GM12878 (cell line): ENCODE results near the gene GNL3L. TPM values are rescaled to one million over a fixed set of nuclear protein-coding genes. Genes with fewer than 3 reads are reported as not detected.

ENCODE experiments used
- ATAC-seq: fragments of 200-7000 bp; cut with Tn5 transposase; 3 replicates; pipeline ENCODE4 v1.9.1; 2020; ENCODE audit warnings: mild to moderate bottlenecking, moderate library complexity
- BruUV-seq: library from RNA; stranded (reverse); fragments of 400-500 nt; replicated peaks from 2 replicates; lab custom pipeline; 2021; lab: Mats Ljungman, UMichigan
- CTCF ChIA-PET: fragments of 300-600 bp; sonication (Branson Sonifier 250); formaldehyde crosslinking; extraction: SDS; loops from one replicate; lab custom pipeline; 2021; ENCODE audit warnings: inconsistent platforms; lab: Yijun Ruan, JAX
- POLR2A ChIA-PET: fragments of 350-600 bp; formaldehyde crosslinking; extraction: SDS; loops from one replicate; lab custom pipeline; 2021; ENCODE audit warnings: inconsistent platforms; lab: Charles Lee
- RAD21 ChIA-PET: fragments of 300-600 bp; sonication (Branson Sonifier 250); formaldehyde crosslinking; loops from one replicate; lab custom pipeline; 2023; ENCODE audit warnings: antibody characterized with exemption; ENCODE audit not compliant: unreplicated experiment; lab: Charles Lee
- SMC1A ChIA-PET: fragments of 300-600 bp; sonication (Branson Sonifier 250); formaldehyde crosslinking; loops from one replicate; lab custom pipeline; 2023; ENCODE audit not compliant: unreplicated experiment, uncharacterized antibody; lab: Charles Lee
- DNase-seq: peaks from one replicate; pipeline ENCODE4 v3.0.0-alpha.2; 2011; ENCODE audit warnings: low read depth, low spot score
- FAIRE-seq: peaks from 3 replicates; lab custom pipeline; 2011; peaks lifted over from hg19 to GRCh38; lab: Jason Lieb, UNC
- H2AFZ ChIP-seq: 2 replicates; pipeline ENCODE4 v1.6.0; 2011; ENCODE audit warnings: low read depth, low read length, control low read depth; ENCODE audit not compliant: control insufficient read depth
- H3K27ac ChIP-seq: 2 replicates; pipeline ENCODE4 v1.5.1; 2011; ENCODE audit warnings: control low read depth; ENCODE audit not compliant: control insufficient read depth, insufficient read depth
- H3K27me3 ChIP-seq, 2 experiments: replicated peaks in 1 of 2; 2 replicates each; pipeline versions ENCODE4 v1.6.0 to v1.6.1; 2011; ENCODE audit warnings: low read length in 1 of 2; ENCODE audit not compliant: control insufficient read depth in 2 of 2, insufficient read depth in 2 of 2
- H3K36me3 ChIP-seq, 2 experiments: 2 replicates each; pipeline ENCODE4 v1.5.1; 2011; ENCODE audit warnings: low read length in 1 of 2; ENCODE audit not compliant: control insufficient read depth in 2 of 2, insufficient read depth in 2 of 2
- H3K4me1 ChIP-seq: 2 replicates; pipeline ENCODE4 v1.6.1; 2011; ENCODE audit warnings: mild to moderate bottlenecking, low read length, moderate library complexity, mixed read lengths; ENCODE audit not compliant: control insufficient read depth, insufficient read depth
- H3K4me2 ChIP-seq: 2 replicates; pipeline ENCODE4 v1.6.0; 2011; ENCODE audit warnings: control low read depth; ENCODE audit not compliant: control insufficient read depth, insufficient read depth
- H3K4me3 ChIP-seq: fragments of 200-600 bp; sonication (generic); 2 replicates; pipeline ENCODE4 v1.5.1; 2016
- H3K79me2 ChIP-seq: 2 replicates; pipeline ENCODE4 v1.6.0; 2011; ENCODE audit warnings: low read length; ENCODE audit not compliant: control insufficient read depth, insufficient read depth
- H3K9ac ChIP-seq: 2 replicates; pipeline ENCODE4 v1.8.0; 2011; ENCODE audit warnings: low read length, control low read depth, mixed read lengths; ENCODE audit not compliant: control insufficient read depth, insufficient read depth
- H3K9me3 ChIP-seq: replicated peaks from 3 replicates; pipeline ENCODE4 v1.5.1; 2011; ENCODE audit warnings: mild to moderate bottlenecking, low read length; ENCODE audit not compliant: control insufficient read depth, insufficient read depth
- H4K20me1 ChIP-seq: 2 replicates; pipeline ENCODE4 v1.6.0; 2011; ENCODE audit not compliant: control insufficient read depth, insufficient read depth
- ASH2L ChIP-seq: fragments of 300-600, 200-600 bp; sonication (generic); IDR thresholded peaks from 2 replicates; pipeline ENCODE4 v1.6.1; 2017; ENCODE audit warnings: low read depth, mild to moderate bottlenecking, borderline replicate concordance
- CHD2 ChIP-seq: IDR thresholded peaks from 2 replicates; pipeline ENCODE4 v1.6.1; 2011; ENCODE audit warnings: low read depth, low read length, improper control_type of control experiment, borderline replicate concordance
- FOS ChIP-seq: IDR thresholded peaks from 3 replicates; pipeline ENCODE4 v1.6.1; 2011; ENCODE audit warnings: borderline replicate concordance; ENCODE audit not compliant: insufficient read length; ENCODE audit errors: extremely low read depth
- IRF4 ChIP-seq: IDR thresholded peaks from 2 replicates; pipeline ENCODE4 v1.6.1; 2011; ENCODE audit warnings: low read depth, low read length
- MAX ChIP-seq: IDR thresholded peaks from 2 replicates; pipeline ENCODE4 v1.6.1; 2012; ENCODE audit warnings: low read depth, low read length, improper control_type of control experiment
- MYB ChIP-seq: fragments of 150-350 bp; IDR thresholded peaks from 2 replicates; pipeline ENCODE4 v1.6.1; 2014; ENCODE audit warnings: mild to moderate bottlenecking, low read depth, low read length, borderline replicate concordance
- MYC ChIP-seq: IDR thresholded peaks from 2 replicates; pipeline ENCODE4 v1.6.1; 2011; ENCODE audit warnings: mild to moderate bottlenecking, low read length, moderate library complexity, inconsistent platforms; ENCODE audit not compliant: insufficient read depth, insufficient replicate concordance, insufficient read length, severe bottlenecking
- NFYA ChIP-seq: IDR thresholded peaks from 2 replicates; pipeline ENCODE4 v1.6.1; 2011; ENCODE audit warnings: low read depth, mild to moderate bottlenecking, low read length, improper control_type of control experiment, borderline replicate concordance
- POU2F2 ChIP-seq: IDR thresholded peaks from 3 replicates; pipeline ENCODE4 v1.6.1; 2011; ENCODE audit warnings: low read depth, mild to moderate bottlenecking, low read length, borderline replicate concordance
- RAD51 ChIP-seq: fragments of 450-650 bp; IDR thresholded peaks from 2 replicates; pipeline ENCODE4 v1.6.1; 2016; ENCODE audit warnings: moderate library complexity, mild to moderate bottlenecking, inconsistent platforms
- SKIL ChIP-seq: fragments of 450-650 bp; IDR thresholded peaks from 2 replicates; pipeline ENCODE4 v1.6.1; 2017; ENCODE audit warnings: mild to moderate bottlenecking, low read depth, inconsistent platforms; ENCODE audit not compliant: poor library complexity, severe bottlenecking
- SMAD1 ChIP-seq: fragments of 450-650 bp; IDR thresholded peaks from 2 replicates; pipeline ENCODE4 v1.6.1; 2018; ENCODE audit warnings: mild to moderate bottlenecking, low read depth; ENCODE audit not compliant: partially characterized antibody
- SMARCA5 ChIP-seq: fragments of 450-650 bp; IDR thresholded peaks from 2 replicates; pipeline ENCODE4 v1.6.1; 2017; ENCODE audit warnings: mild to moderate bottlenecking
- SRF ChIP-seq, 2 experiments: IDR thresholded peaks; 2 replicates each; pipeline ENCODE4 v1.6.1; 2011; ENCODE audit warnings: low read depth in 2 of 2, low read length in 2 of 2, mild to moderate bottlenecking in 1 of 2, moderate library complexity in 1 of 2
- ZBTB40 ChIP-seq: fragments of 450-650 bp; IDR thresholded peaks from 2 replicates; pipeline ENCODE4 v1.6.1; 2016; ENCODE audit warnings: mild to moderate bottlenecking, moderate library complexity, borderline replicate concordance
- WGBS: methylation state at CpG from one replicate; pipeline ENCODE4 v1.1.6; 2016; ENCODE audit warnings: low lambda C conversion rate; ENCODE audit not compliant: insufficient replicate concordance, insufficient coverage; ENCODE audit errors: missing lambda C conversion rate; 5-methylcytosine and 5-hydroxymethylcytosine counted together
- in situ Hi-C: fragments of 300-500 bp; cut with MboI; formaldehyde crosslinking; loops from 9 replicates; pipeline ENCODE4 v1.14.3; 2018; ENCODE audit warnings: mixed read lengths
- intact Hi-C: fragments of 100-400 bp; cut with micrococcal nuclease; formaldehyde crosslinking; loops from one replicate; pipeline ENCODE4 v1.14.2; 2022; ENCODE audit not compliant: unreplicated experiment
- polyA plus RNA-seq, 11 experiments: library from polyadenylated mRNA; depleted of rRNA in 4 of 11; unstranded in 6 of 11; stranded (reverse) in 5 of 11; fragments of >200 nt; fragmentation: Nextera tagmentation in 4 of 11; fragmentation: Illumina TruSeq in 1 of 11; extraction: Ambion mirVana in 4 of 11; extraction: Trizol in 1 of 11; gene quantifications; 1 replicate in 1 of 11; 2 replicates in 10 of 11; pipeline versions ENCODE4 v1.2.1 to v1.2.3, GENCODE V29; 2011 to 2016; ENCODE audit warnings: inconsistent platforms in 2 of 11, missing spikeins in 2 of 11, low read depth in 1 of 11
- total RNA-seq, 4 experiments: library from RNA; depleted of rRNA in 3 of 4; stranded (reverse); fragments of >200 nt in 3 of 4; fragmentation: Illumina TruSeq in 1 of 4; extraction: Trizol in 1 of 4; gene quantifications; 2 replicates each; pipeline versions ENCODE4 v1.2.1 to v1.2.3, GENCODE V29; 2013 to 2021

GNL3L gene
- total and polyA plus RNA-seq, 10 of the 15 experiments (the other 5 are each of a cell fraction or from before 2014, with no cell fraction given) = 5.8 to 57.9 (median 29.1) TPM

GRCh38 chrX:54602563-54602962 lies 72.5 kb downstream of the GNL3L start:
- 73% methylated on average over 1 of the region's 1 CpG for WGBS
- DNase-seq (no peak), FAIRE-seq (no peak), ATAC-seq (no peak)
- H4K20me1 ChIP-seq = no peaks in the 10 kb centered on the region
- ChIA-PET RAD21 (no interaction called here), POLR2A (no interaction called here), CTCF (no interaction called here), SMC1A (no interaction called here)
- H3K36me3 ChIP-seq = no peaks in the 10 kb centered on the region
- H3K4me1 ChIP-seq = no peaks in the 10 kb centered on the region
- no peak overlapping the region for H2AFZ ChIP-seq
- H3K9ac ChIP-seq = no peak overlapping the region
- H3K27me3 ChIP-seq = no peaks in the 10 kb centered on the region
- no TSS peak for BruUV-seq
- no peak overlapping the region for H3K4me2 ChIP-seq
- in situ Hi-C loops = no loop called here
- H3K79me2 ChIP-seq = no peaks in the 10 kb centered on the region
- H3K4me3 ChIP-seq = no peak overlapping the region
- no peak overlapping the region for H3K27ac ChIP-seq
- intact Hi-C loops = no loop called here
- no peaks in the 10 kb centered on the region for H3K9me3 ChIP-seq
- TF ChIP-seq ASH2L (no peak), CHD2 (no peak), MAX (no peak), RAD51 (no peak), SMAD1 (no peak), NFYA (no peak), MYB (no peak), SMARCA5 (no peak), IRF4 (no peak), FOS (no peak), POU2F2 (no peak), SKIL (no peak), MYC (no peak), ZBTB40 (no peak), SRF (IDR thresholded peaks at IDR 0.05; ENCODE audit: low read depth in 2 of 2, low read length in 2 of 2) (no peak)
